ENCODE data around the gene AP5M1.

DNA sequence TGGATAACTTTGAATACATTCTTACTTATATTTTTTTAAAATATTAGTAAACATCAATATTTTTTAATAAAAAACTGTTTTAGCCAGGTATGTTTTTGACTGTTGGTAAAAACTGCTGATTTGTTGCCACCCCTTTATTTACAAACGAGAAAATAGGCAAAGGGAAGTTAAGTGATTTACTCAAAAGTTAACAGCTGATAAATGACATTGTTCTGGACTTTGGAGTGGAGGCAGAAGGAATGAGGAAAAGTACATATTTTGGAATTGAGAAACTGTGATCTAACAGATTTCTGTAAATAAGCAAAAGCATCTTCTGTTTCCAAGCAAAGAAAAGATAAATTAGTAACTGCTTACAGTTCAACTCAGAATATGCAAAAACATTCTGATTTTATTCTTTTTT lies 4.5 kb downstream of the AP5M1 start:
- no peak for TF ChIP-seq EZH2phosphoT487 (IDR thresholded peaks at IDR 0.05; ENCODE audit: insufficient read depth, low read depth)
- TF ChIP-seq EZH2 (IDR thresholded peaks at IDR 0.05; ENCODE audit: insufficient read depth, poor library complexity, severe bottlenecking), result no peak

Measured in GM23248 (cell line).